Epidermal melanocyte (primary cell): Measurements from ENCODE around the gene PLSCR3.
A peak's percentile ranks its signal among the peaks of the same experiment; 100 is the strongest.

ENCODE experiments used
- DNase-seq: peaks from one replicate; pipeline ENCODE4 v3.0.0; 2011; ENCODE audit warnings: low spot score; ENCODE audit not compliant: insufficient read length

PLSCR3 gene

DNA sequence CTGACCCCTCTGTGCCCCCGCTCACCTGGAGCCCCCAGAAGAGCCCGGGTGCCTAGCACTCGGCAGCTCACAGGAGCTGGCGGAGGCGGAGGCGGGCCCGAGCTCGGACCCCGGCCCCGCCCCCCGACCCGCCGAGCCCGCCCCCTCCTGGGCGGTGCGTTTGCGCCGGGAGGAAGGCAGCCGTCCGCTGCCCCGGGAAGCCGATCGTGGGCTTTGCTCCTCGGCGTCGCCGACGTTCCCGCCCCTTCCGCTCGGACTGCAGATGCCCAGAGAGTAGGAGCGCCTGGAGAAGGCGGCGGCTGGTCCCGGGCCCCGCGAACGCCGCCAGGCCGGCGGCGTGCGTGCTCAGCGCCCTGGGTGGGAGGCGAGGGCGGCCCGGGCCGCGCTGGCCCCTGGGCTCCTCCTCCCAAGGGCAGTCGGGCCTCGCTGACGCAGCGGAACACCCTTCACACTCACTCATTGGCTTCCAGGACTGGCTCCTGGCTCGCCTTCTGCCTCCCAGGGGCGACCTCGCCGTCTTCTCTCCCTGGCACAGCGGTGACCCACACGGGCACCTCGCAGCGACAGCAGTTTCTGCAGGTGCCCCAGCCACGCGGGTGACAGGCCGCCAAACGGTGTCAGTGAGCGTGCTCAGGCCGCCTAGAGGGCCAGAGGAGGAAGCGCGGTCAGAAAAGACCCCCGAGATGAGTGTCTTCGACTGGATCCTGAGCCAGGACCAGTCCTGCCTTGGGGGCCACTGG, at the start of gene PLSCR3:
TSS of gene PLSCR3 (minus strand) at position 74 of the 740 bp plus-strand sequence. CDS start 415 bp downstream, outside the sequence.
- peak; percentile 94 for DNase-seq

DNA sequence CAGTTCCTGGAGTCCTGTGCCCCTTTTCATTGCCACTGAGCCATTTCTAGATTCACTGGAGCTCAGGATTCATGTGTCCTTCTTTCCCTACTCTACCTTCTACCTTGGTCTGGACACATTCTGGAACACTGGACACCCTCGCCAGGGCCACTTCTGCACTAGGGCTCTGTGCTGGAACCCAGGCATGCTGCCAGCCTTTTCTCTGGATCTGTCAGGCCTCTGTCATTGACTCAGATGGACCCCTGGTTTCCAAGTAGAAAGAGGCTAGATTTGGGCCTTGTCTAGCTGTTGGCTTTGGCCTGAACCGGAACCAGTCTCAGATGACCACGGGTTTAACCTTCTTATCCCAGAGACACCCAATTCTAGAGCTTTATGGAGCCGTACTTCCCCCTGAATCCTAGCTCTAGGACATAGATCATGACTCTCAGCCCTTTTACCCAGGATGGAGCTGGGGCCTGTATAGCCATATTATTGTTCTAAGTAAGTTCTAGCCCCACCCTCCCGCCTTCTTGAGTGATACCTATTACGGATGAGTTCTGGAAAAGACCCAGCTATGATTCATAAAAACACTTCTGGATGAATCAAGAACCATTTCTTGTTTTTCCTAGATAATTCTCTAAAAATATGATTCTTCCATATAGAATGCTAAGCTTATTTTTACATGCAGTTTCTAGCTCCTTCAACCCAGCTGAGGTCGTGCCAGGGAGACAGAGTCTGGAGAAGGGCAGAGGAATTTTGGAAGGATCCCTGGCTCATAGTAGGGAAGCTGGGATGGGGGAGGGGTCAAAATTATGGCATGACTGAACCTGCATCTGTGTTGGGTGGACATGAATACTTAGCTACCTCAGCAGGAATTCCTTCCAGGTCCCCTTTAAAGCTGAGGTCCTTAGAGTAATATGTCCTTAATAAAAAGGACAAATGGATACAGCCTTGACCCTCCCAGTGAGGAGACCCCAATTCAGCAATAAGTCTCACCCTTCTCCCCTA, 49.5 kb upstream of the PLSCR3 start:
- DNase-seq, result no peak

DNA sequence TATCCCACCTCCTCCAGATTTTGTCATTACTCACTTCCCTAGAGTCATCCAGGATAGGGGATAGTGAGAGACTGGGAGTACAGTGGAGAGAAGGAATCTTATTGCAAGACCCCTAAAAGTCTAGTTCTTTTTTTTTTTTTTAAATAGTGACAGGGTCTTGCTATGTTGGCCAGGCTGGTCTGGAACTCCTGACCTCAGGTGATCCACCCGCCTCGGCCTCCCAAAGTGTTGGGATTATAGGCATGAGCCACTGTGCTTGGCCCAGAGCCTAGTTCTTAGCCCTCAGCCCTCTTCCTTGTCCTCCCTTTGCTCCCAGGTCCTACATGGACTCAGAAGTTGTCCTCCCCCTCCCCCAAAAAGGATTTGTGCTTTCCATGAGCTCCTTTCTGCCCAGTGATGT, 47.8 kb upstream of the PLSCR3 start:
- DNase-seq, result no peak

DNA sequence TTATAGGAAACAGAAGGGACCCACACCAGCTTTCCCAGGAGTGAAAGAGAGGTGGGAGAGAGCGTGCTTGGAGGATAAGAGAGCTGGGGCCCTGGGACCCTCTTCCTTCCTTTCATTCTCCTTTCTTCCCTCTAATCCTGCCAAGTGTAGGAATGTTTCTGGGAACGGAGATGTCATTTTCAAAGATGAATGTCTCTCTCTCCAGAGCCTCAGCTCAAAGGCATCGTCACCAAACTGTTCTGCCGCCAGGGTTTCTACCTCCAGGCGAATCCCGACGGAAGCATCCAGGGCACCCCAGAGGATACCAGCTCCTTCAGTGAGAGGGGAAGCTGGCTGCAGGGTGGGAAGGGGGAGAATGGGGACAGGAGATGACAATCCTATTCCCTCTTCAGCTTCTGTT, 46.9 kb upstream of the PLSCR3 start:
- no peak for DNase-seq

GRCh38 chr17:7440834-7441195, 46.5 kb upstream of the PLSCR3 start:
- DNase-seq, result no peak

DNA sequence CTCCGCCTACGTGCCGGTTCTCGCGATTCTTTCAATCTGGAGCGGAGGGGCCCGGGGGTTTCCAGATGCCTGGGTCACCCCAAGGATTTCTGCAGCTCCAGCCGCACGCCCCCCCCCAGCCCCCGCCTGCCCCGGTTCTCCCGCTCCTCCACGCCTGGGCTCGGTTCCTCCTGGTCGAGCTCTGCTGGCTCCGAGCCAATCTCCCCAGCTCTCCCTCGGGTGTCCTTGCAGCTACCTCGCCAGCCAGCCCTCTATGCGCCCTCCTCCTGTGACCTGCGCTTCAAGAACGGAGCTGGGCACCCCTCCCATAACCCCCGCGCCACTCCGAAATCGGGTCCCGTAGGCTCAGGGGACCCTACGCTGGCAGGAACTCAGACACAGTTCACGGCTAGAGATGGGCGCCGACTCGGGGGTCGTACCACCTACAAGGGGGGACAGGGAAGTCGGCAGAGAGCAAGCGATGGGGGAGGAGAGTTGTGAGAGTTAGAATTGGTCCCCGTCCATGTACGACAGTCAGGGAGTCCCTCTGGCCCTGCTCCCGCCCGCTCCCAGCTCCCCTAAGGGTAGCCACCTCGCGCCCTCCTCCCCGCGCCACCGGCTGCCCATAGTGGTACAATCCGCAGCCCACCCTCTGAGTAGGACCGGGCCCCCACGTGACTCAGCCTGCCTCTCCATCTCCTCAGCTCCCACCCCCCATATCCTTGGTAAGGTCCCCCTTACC, 45.9 kb upstream of the PLSCR3 start:
- no peak for DNase-seq

DNA sequence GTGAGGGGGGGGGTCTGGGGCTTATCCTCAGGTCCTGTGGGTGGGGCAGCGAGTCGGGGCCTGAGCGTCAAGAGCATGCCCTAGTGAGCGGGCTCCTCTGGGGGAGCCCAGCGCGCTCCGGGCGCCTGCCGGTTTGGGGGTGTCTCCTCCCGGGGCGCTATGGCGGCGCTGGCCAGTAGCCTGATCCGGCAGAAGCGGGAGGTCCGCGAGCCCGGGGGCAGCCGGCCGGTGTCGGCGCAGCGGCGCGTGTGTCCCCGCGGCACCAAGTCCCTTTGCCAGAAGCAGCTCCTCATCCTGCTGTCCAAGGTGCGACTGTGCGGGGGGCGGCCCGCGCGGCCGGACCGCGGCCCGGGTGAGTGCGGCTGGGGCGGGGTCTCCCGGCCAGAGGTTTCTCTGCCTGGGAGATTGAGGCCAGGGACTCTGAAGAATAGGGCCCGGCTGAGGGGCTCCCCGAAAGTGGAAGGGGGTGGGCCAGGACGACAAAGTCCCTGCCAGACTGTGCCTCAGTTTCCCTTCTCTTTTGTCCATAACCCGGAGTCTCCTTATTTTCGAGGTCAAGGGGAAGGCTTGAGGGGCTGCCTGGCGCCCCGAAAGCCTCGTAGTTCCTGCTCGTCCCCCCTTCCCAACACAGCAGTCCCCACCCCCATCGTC, 45.3 kb upstream of the PLSCR3 start, which contains the start of gene FGF11:
TSS of gene FGF11 (plus strand) at position 51 of the 651 bp plus-strand sequence. CDS start at position 160, 109 bp downstream.
- DNase-seq, result no peak

DNA sequence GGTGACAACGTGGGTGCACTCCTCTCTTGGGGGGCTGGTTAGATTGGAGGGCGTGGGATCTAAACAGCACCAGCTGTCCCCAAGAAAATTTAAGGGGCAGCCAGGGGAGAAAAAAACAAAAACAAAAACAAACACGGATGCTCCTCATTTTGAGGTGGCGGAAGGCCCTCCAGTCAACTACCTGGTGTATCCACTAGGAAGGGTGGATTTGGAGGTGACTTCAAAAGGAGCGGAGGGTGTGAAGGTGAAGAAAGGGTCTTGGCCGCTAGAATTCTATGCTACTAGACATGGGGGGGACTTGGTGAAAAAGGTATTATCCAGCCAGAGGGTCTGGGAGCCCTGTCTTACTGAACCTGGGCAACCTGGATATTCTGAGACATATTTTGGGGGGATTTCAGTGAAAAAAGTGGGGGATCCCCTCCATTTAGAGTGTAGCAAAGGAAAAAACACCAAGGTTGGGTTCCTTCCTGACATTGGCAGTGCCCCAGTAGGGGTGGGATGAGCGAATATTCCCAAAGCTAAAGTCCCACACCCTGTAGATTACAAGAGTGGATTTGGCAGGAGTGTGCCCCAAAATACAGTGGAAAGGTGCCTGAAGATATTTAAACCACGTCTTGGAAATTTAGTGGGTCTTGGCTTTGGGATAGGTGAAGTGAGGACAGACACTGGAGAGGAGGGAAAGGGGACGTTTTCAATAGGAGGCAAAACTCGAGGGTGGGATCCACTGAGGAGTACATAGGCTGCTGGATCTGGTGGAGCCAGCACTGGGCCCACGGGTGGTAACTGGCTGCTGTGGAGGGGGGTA, 44.5 kb upstream of the PLSCR3 start:
- no peak for DNase-seq

GRCh38 chr17:7437950-7438614, 43.8 kb upstream of the PLSCR3 start:
- DNase-seq, result no peak

- DNase-seq, result no peak
Observed at GRCh38 chr17:7437369-7437863, 43.1 kb upstream of the PLSCR3 start.

DNA sequence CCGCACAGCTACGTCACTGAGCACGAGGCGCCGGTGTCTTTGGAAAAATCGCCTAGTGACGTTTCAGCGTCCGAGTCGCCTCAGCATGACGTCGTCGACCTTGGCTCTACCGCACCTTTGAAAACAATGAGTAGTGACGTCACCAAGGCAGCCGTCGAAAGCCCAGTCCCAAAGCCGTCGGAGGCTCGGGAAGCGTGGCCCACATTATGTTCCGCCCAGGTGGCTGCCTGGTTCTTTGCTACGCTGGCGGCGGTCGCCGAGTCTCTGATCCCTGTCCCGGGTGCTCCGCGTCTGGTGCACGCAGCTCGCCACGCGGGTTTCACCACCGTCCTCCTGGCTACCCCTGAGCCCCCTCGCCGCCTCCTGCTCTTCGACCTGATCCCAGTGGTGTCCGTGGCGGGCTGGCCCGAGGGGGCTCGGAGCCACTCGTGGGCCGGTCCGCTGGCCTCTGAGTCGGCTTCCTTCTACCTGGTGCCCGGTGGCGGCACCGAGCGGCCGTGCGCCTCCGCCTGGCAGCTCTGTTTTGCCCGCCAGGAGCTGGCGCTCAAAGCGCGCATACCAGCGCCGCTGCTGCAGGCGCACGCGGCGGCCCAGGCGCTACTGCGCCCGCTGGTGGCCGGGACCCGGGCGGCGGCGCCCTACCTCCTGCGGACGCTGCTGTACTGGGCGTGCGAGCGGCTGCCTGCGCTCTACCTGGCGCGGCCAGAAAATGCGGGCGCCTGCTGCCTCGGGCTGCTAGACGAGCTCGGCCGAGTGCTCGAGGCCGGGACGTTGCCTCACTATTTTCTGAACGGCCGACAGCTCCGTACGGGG, 42.4 kb upstream of the PLSCR3 start:
- no peak for DNase-seq

DNA sequence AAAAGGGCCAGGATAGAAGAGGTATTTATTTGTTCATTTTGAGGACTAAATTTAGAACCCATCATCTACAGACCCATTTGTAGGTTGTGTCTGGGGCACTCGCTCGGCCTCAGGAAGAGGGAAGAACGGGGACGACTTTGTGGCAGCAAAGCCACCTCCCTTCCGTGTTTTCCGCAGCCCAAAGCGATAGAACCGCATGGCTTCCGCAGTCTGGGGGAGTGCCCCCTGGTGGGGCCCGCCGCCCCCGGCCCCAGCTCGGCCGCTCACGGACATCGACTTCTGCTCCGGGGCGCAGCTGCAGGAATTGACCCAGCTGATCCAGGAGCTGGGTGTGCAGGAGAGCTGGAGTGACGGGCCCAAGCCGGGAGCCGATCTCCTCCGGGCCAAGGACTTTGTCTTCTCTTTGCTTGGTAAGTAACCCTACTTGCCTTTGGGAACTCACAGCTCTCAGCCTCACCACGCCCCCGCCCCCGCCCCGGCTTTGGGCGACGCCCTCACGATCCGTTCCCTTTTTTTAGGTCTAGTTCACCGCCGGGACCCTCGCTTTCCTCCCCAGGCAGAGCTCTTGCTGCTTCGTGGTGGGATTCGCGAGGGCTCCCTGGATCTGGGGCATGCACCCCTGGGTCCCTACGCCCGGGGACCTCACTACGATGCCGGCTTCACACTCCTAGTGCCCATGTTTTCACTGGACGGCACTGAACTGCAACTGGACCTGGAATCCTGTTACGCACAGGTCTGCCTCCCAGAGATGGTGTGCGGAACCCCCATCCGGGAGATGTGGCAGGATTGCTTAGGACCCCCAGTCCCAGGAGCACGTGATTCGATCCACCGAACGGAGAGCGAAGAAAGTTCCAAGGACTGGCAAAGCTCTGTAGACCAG, 41.6 kb upstream of the PLSCR3 start:
- DNase-seq, result no peak

GRCh38 chr17:7432296-7432695, 38.0 kb upstream of the PLSCR3 start:
- no peak for DNase-seq

GRCh38 chr17:7431231-7431630, 36.9 kb upstream of the PLSCR3 start:
- no peak for DNase-seq

GRCh38 chr17:7429722-7430121, 35.4 kb upstream of the PLSCR3 start:
- DNase-seq, result no peak

DNA sequence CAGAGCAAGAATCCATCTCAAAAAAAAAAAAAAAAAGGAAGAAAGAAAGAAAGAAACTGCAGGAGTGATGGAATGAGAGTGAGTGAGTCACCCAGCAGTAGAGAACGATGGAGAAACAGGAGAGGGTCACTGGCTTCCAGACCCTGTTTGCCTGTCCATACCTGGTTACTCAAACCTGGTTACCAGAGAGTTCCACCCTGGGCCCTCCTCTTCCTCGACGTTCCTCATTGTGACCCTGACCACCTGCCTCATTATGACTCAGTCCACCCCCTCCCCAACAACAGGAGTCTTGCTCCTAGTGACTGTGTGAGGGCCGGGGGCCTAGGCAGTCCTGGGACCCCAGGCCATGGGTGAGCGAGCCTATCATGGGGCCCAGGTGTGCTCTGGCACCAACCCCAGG, 34.2 kb upstream of the PLSCR3 start, which contains the start of gene SPEM3:
TSS of gene SPEM3 (plus strand) at position 301 of the 400 bp plus-strand sequence. CDS start at position 347, 46 bp downstream.
- DNase-seq, result no peak

- DNase-seq, result no peak
Observed at GRCh38 chr17:7427549-7427948, 33.2 kb upstream of the PLSCR3 start.
